Transverse colon (tissue), 4 donors: ENCODE results near the gene SERGEF.

Experiments used
- EP300 ChIP-seq: sonication (generic); formaldehyde crosslinking; IDR thresholded peaks from one replicate; pipeline ENCODE4 v1.6.1; 2017; ENCODE audit warnings: antibody characterized with exemption, low read depth
- POLR2A ChIP-seq: fragments of 450-650 bp; IDR thresholded peaks from one replicate; pipeline ENCODE4 v1.6.1; 2016; ENCODE audit warnings: antibody characterized with exemption, mild to moderate bottlenecking, moderate library complexity
- POLR2AphosphoS5 ChIP-seq, 3 donors: sonication (generic); formaldehyde crosslinking; IDR thresholded peaks; one replicate each; pipeline ENCODE4 v1.6.1; 2016; ENCODE audit warnings: antibody characterized with exemption in 3 of 3
- TF ChIP-seq, protein P1 (sequence below), 5 experiments: fragments of 200-600 bp in 3 of 5; fragments of 450-650 bp in 2 of 5; sonication (generic) in 3 of 5; IDR thresholded peaks; 1 replicate in 2 of 5; 2 replicates in 3 of 5; pipeline ENCODE4 v1.5.1; 2016 to 2017; ENCODE audit warnings: antibody characterized with exemption in 5 of 5, inconsistent platforms in 3 of 5, mild to moderate bottlenecking in 2 of 5, moderate library complexity in 1 of 5

DNA sequence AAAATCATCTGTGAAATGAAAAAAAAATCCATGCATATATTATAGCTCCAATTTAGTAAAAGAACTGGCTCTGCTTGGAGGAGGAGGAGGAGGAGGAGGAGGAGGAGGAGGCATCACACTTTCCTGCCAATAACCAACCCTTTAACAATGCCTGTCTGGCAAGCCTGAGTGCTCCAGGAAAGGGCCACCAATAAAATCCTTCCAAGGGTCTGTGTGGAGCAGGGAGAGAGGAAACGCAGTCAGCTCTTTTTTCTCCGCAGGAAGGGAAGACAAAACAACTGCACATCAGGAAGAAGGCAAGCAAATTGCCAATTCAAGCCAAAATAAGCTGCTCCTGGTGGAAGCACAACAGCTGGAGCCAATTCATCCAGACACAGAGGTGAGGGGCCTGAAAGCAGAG lies 139.3 kb downstream of the SERGEF start:
- TF ChIP-seq POLR2A (no peak), POLR2AphosphoS5 (IDR thresholded peaks at IDR 0.05) (no peak), EP300 (no peak)
- TF ChIP-seq, protein P1, sequence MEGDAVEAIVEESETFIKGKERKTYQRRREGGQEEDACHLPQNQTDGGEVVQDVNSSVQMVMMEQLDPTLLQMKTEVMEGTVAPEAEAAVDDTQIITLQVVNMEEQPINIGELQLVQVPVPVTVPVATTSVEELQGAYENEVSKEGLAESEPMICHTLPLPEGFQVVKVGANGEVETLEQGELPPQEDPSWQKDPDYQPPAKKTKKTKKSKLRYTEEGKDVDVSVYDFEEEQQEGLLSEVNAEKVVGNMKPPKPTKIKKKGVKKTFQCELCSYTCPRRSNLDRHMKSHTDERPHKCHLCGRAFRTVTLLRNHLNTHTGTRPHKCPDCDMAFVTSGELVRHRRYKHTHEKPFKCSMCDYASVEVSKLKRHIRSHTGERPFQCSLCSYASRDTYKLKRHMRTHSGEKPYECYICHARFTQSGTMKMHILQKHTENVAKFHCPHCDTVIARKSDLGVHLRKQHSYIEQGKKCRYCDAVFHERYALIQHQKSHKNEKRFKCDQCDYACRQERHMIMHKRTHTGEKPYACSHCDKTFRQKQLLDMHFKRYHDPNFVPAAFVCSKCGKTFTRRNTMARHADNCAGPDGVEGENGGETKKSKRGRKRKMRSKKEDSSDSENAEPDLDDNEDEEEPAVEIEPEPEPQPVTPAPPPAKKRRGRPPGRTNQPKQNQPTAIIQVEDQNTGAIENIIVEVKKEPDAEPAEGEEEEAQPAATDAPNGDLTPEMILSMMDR (IDR thresholded peaks at IDR 0.05), result no peak
